Heart left ventricle (tissue), 16 donors: ENCODE data around the gene SRP72. TPM values are rescaled to one million over a fixed set of nuclear protein-coding genes. Genes with fewer than 3 reads are reported as not detected.

Experiments used
- ATAC-seq, 4 donors: fragments of 200-7000 bp; cut with Tn5 transposase; one replicate each; pipeline ENCODE4 v1.9.1; 2020 to 2022; ENCODE audit warnings: moderate library complexity in 4 of 4, mild to moderate bottlenecking in 3 of 4, moderate number of reproducible peaks in 1 of 4
- DNase-seq, 5 donors: peaks; one replicate each; pipeline ENCODE4 v3.0.0-alpha.2; 2020
- H3K27ac ChIP-seq, 12 donors: fragments of 200-600 bp; sonication (generic) in 4 of 12; one replicate each; pipeline versions ENCODE4 v1.5.0 to v1.8.0; 2016 to 2022; ENCODE audit warnings: mild to moderate bottlenecking in 2 of 12
- H3K27me3 ChIP-seq, 9 donors: fragments of 200-600 bp; sonication (generic) in 2 of 9; one replicate each; pipeline versions ENCODE4 v1.5.1 to v1.8.0; 2016 to 2022; ENCODE audit warnings: mild to moderate bottlenecking in 3 of 9
- H3K36me3 ChIP-seq, 9 donors: fragments of 200-600 bp; sonication (generic) in 2 of 9; one replicate each; pipeline versions ENCODE4 v1.5.0 to v1.8.0; 2018 to 2022; ENCODE audit warnings: mild to moderate bottlenecking in 2 of 9
- H3K4me1 ChIP-seq, 12 donors: fragments of 200-600 bp; sonication (generic) in 4 of 12; one replicate each; pipeline versions ENCODE4 v1.5.0 to v1.8.0; 2016 to 2022; ENCODE audit warnings: mild to moderate bottlenecking in 3 of 12
- H3K4me3 ChIP-seq, 12 donors: fragments of 200-600 bp; sonication (generic) in 4 of 12; one replicate each; pipeline versions ENCODE4 v1.5.0 to v1.8.0; 2017 to 2022; ENCODE audit warnings: mild to moderate bottlenecking in 9 of 12, moderate library complexity in 4 of 12
- H3K9me3 ChIP-seq, 12 donors: fragments of 200-600 bp; sonication (generic) in 4 of 12; one replicate each; pipeline versions ENCODE4 v1.5.0 to v1.8.0; 2016 to 2022; ENCODE audit warnings: mild to moderate bottlenecking in 1 of 12
- POLR2A ChIP-seq, 2 donors: fragments of 450-650 bp; IDR thresholded peaks; one replicate each; pipeline ENCODE4 v1.6.1; 2017; ENCODE audit warnings: antibody characterized with exemption in 2 of 2, mild to moderate bottlenecking in 2 of 2, moderate library complexity in 2 of 2
- WGBS, 4 donors: extraction: QIAGEN DNeasy Blood & Tissue Kit in 2 of 4; methylation state at CpG; one replicate each; pipeline versions ENCODE4 v1.1.5 to v1.1.7; 2013 to 2018; 5-methylcytosine and 5-hydroxymethylcytosine counted together
- intact Hi-C, 10 donors: fragments of 100-400 bp; cut with DNase I; formaldehyde crosslinking; loops; one replicate each; pipeline versions ENCODE4 v1.11.1 to v1.14.2; 2022
- polyA plus RNA-seq, 2 donors: library from polyadenylated mRNA; stranded (reverse); fragments of 200-250 nt; gene quantifications; one replicate each; pipeline ENCODE4 v1.2.3, GENCODE V29; 2013
- total RNA-seq, 9 donors: library from RNA; depleted of rRNA in 2 of 9; stranded (reverse); fragments of >200 nt in 2 of 9; fragmentation: NEBNext Ultra II Directional in 3 of 9; extraction: Animal tissue kit (Norgen Biotek cat#: 25700) in 3 of 9; gene quantifications; one replicate each; pipeline versions ENCODE4 v1.1.0 to v1.2.4, GENCODE V29; 2016 to 2023
- TF ChIP-seq, protein P1 (sequence below), 12 donors: fragments of 200-600 bp; sonication (generic) in 4 of 12; IDR thresholded peaks; one replicate each; pipeline versions ENCODE4 v1.5.0 to v1.8.0; 2018 to 2022; ENCODE audit warnings: antibody characterized with exemption in 12 of 12, mild to moderate bottlenecking in 5 of 12
- donor health status: ischemic (EF 13 %, LVEDD 7.1; RV severe dilation, severe dysfunction).
- donor health status: healthy with polysubstance abuse.
- donor health status: DM: no; HTN: yes; CAD: no.
- donor health status: DM: no; HTN: no; CAD: no.
- donor health status: ischemic (EF 25% LVEDD 6.9; RV normal size, moderate dysfunction).
- donor health status: ischemic (EF 25% LVEDD 5.7; RV mildly dilated, moderate dysfunction).
- donor health status: healthy.
- donor health status: DM: yes; HTN: yes; CAD: no.
- donor health status: ischemic (EF 35%, LVEDD 5.7; RV mildly dilated, moderate dysfunction).
- donor health status: nonischemic (EF 11% LVEDD 7.7; RV severe dilation, severe dysfunction).
- donor health status: DM: yes; HTN: yes; CAD: no.
- donor health status: PGD.
- donor health status: ischemic (EF 29% LVEDD 5.4; RV normal size, mild dysfunction).
- donor health status: nonischemic (EF 23%, LVEDD 6.1; RV moderate dilation, normal function).

The SRP72 gene
- total and polyA plus RNA-seq, 11 donors, result 14.1 to 66.8 (median 41.7) TPM

DNA sequence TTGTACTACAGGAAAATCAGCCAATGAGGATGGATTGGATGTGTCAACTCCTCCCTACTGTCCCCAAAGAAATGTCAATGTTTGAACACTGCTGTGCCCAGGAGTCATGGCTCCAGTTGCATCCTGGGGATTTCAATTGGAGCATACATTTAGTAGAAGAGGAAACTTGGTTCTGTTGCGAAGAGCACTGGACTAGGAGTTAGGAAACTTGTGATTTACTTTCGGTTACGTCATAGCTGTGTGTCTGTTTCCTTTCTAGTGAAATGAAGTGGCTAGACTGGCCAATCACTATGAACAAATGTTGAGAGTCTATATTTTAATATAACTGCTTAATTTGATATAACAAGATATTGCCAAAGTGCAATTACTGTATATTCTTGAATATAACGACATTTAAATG lies 73.4 kb downstream of the SRP72 start:
- H3K36me3 ChIP-seq, result no peaks in the 10 kb centered on the region
- WGBS, 4 donors, result 89 to 94% (median 91%) methylated on average over 4 of the region's 4 CpGs
- no peak for DNase-seq
- H3K9me3 ChIP-seq, result no peaks in the 10 kb centered on the region
- H3K27ac ChIP-seq, result no peak overlapping the region
- ATAC-seq, result no peak
- no peak for TF ChIP-seq POLR2A (IDR thresholded peaks at IDR 0.05)
- TF ChIP-seq, protein P1, sequence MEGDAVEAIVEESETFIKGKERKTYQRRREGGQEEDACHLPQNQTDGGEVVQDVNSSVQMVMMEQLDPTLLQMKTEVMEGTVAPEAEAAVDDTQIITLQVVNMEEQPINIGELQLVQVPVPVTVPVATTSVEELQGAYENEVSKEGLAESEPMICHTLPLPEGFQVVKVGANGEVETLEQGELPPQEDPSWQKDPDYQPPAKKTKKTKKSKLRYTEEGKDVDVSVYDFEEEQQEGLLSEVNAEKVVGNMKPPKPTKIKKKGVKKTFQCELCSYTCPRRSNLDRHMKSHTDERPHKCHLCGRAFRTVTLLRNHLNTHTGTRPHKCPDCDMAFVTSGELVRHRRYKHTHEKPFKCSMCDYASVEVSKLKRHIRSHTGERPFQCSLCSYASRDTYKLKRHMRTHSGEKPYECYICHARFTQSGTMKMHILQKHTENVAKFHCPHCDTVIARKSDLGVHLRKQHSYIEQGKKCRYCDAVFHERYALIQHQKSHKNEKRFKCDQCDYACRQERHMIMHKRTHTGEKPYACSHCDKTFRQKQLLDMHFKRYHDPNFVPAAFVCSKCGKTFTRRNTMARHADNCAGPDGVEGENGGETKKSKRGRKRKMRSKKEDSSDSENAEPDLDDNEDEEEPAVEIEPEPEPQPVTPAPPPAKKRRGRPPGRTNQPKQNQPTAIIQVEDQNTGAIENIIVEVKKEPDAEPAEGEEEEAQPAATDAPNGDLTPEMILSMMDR (IDR thresholded peaks at IDR 0.05), result no peak
- H3K4me3 ChIP-seq, result no peak overlapping the region
- H3K4me1 ChIP-seq, result peaks cover 0 to 7% (median 0%) of the 10 kb centered on the region in 12 donors
- H3K27me3 ChIP-seq, result peaks cover 0 to 16% (median 0%) of the 10 kb centered on the region in 9 donors
- intact Hi-C loops, result loop anchor here in 5 of 10 donors (5.0 to 10.0 kb wide), 4 partner anchors 114 to 594 kb away; partner anchors contain the start of gene CEP135 (in 1 of the 5)

DNA sequence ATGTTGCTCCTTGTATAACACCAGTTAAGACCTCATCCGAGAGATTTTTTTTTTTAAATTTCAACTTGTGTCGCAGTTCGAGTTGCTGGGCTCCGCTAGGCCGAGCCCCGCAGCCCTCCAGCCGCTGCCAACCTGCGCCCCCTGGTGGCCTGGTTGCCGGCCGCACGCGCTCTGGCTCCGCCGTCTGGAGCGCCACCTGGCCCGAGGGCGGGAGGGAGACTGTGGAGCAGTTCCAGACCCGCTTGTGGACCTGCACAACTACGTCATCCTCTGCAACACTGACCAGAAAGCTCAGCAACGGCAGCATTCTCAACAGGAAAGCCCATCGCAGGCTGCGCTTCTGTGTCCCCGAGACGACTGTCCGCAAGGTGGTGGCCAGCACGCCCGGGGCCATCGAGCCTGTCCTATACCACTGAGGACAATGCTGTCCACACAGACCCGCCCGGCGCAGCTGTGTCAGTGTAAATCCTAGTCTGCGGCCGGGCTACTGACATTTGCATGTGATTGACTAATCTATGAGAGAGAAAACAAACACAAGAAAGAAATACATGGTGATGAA lies 77.2 kb downstream of the SRP72 start:
- Histone ChIP-seq H3K4me1 (peaks cover 0 to 7% (median 0%) of the 10 kb centered on the region in 12 donors), H3K4me3 (peak overlapping the region in 10 of 12 donors; percentile 12 to 53 (median 41)), H3K9me3 (no peaks in the 10 kb centered on the region), H3K27me3 (peaks cover 0 to 16% (median 0%) of the 10 kb centered on the region in 9 donors), H3K36me3 (no peaks in the 10 kb centered on the region), H3K27ac (no peak overlapping the region)
- ATAC-seq (peak; percentile 85 to 99 (median 99)), DNase-seq (peak; percentile 79 to 92 (median 85))
- 1 to 3% (median 2%) methylated on average over 32 to 33 of the region's 33 CpGs for WGBS, 4 donors
- TF ChIP-seq, protein P1 (IDR thresholded peaks at IDR 0.05), result peak; percentile 96 to 100 (median 98)
- no peak for TF ChIP-seq POLR2A (IDR thresholded peaks at IDR 0.05)
- intact Hi-C loops, result loop anchor here in 5 of 10 donors (2.0 to 10.0 kb wide), 5 partner anchors 117 to 597 kb away; partner anchors contain the start of gene CEP135 (in 1 of the 5)

DNA sequence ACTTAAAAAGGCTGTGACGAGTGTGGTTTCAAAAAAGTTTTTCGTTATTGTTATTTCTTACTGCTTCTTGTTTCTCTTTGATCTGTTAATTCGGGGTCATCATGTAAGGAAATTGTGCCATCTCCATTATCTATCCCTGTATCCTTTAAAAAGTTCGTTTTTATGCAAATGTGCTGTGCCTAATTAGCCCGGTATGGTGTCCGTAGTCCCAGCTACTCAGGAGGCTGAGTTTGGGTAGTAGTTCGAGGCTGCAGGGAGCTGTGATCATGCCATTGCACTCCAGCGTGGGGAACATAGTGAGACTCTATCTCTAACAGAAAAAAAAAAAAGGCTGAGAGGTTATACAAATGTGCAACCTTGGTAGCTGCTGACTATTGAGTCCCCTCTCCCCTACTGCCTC lies 83.2 kb downstream of the SRP72 start:
- WGBS, 4 donors, result 66 to 77% (median 72%) methylated on average over 8 of the region's 8 CpGs
- no peak for DNase-seq
- no peak for ATAC-seq
- Histone ChIP-seq H3K4me1 (no peaks in the 10 kb centered on the region), H3K27ac (no peak overlapping the region), H3K4me3 (no peak overlapping the region), H3K36me3 (no peaks in the 10 kb centered on the region), H3K9me3 (no peaks in the 10 kb centered on the region), H3K27me3 (peaks cover 0 to 4% (median 0%) of the 10 kb centered on the region in 9 donors)
- intact Hi-C loops, result no loop called here
- no peak for TF ChIP-seq POLR2A (IDR thresholded peaks at IDR 0.05)
- TF ChIP-seq, protein P1 (IDR thresholded peaks at IDR 0.05), result no peak

DNA sequence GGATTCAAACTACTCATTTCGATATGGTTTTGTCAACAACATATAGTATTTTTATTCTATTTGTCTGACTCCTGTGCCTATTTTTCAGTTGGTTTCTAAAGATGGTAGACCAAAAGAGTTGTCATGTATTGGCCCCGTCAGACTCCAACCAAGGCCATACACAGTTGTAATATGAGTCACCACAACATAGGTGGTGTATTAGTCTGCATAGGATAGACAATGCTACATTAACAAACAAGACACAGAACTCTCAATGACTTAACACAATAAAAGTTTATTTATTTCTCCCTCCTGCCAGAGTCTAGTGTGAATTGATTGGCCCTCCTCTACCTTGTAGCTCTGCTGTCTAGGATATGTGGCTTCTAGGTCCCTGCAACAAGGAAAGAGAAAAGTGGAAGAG lies 84.1 kb downstream of the SRP72 start:
- 68 to 100% (median 88%) methylated on average over 2 of the region's 2 CpGs for WGBS, 4 donors
- Histone ChIP-seq H3K27ac (no peak overlapping the region), H3K4me3 (no peak overlapping the region), H3K27me3 (peaks cover 0 to 4% (median 0%) of the 10 kb centered on the region in 9 donors), H3K9me3 (no peaks in the 10 kb centered on the region), H3K36me3 (no peaks in the 10 kb centered on the region), H3K4me1 (no peaks in the 10 kb centered on the region)
- TF ChIP-seq POLR2A (IDR thresholded peaks at IDR 0.05), result no peak
- TF ChIP-seq, protein P1 (IDR thresholded peaks at IDR 0.05), result no peak
- intact Hi-C loops, result no loop called here
- DNase-seq (no peak), ATAC-seq (no peak)
